HepG2 (cell line): Measurements from ENCODE around the gene NTM. TPM values are rescaled to one million over a fixed set of nuclear protein-coding genes. Genes with fewer than 3 reads are reported as not detected.

Source experiments
- ATAC-seq: fragments of 200-7000 bp; cut with Tn5 transposase; 3 replicates; pipeline ENCODE4 v1.9.1; 2020; ENCODE audit warnings: mild to moderate bottlenecking, moderate library complexity
- BruUV-seq: library from RNA; stranded (reverse); fragments of 400-500 nt; replicated peaks from 2 replicates; lab custom pipeline; 2021; lab: Mats Ljungman, UMichigan
- CTCF ChIA-PET: fragments of 300-600 bp; formaldehyde crosslinking; extraction: SDS; loops from one replicate; lab custom pipeline; 2021; ENCODE audit warnings: low total read pairs, inconsistent platforms, low intra/inter-chr PET ratio; lab: Yijun Ruan, JAX
- POLR2A ChIA-PET: fragments of 350-600 bp; sonication (Branson Sonifier 250); formaldehyde crosslinking; loops from one replicate; lab custom pipeline; 2020; ENCODE audit warnings: antibody characterized with exemption, inconsistent platforms; lab: Yijun Ruan, JAX
- DNase-seq: peaks from one replicate; pipeline ENCODE4 v3.0.0-alpha.2; 2015; ENCODE audit warnings: low spot score
- FAIRE-seq: peaks from 3 replicates; lab custom pipeline; 2011; peaks lifted over from hg19 to GRCh38; lab: Jason Lieb, UNC
- H2AFZ ChIP-seq: one replicate; pipeline ENCODE4 v1.6.1; 2011; ENCODE audit warnings: low read length, inconsistent platforms
- H3K27ac ChIP-seq: fragments of 300-600 bp; 3 replicates; pipeline ENCODE4 v1.8.0; 2011; ENCODE audit warnings: mixed run types, mild to moderate bottlenecking, mixed read lengths, low read length, inconsistent platforms; ENCODE audit not compliant: insufficient read depth; ENCODE audit errors: extremely low read length
- H3K27me3 ChIP-seq, 2 experiments: fragments of 200-600 bp in 1 of 2; 2 replicates in 1 of 2; 3 replicates in 1 of 2; pipeline versions ENCODE4 v1.6.0 to v1.8.0; 2011; ENCODE audit warnings: low read length in 2 of 2, mild to moderate bottlenecking in 2 of 2, moderate library complexity in 2 of 2, inconsistent platforms in 1 of 2; ENCODE audit not compliant: insufficient read depth in 2 of 2, control insufficient read depth in 1 of 2
- H3K36me3 ChIP-seq, 2 experiments: fragments of 200-600 bp in 1 of 2; replicated peaks in 1 of 2; 2 replicates in 1 of 2; 3 replicates in 1 of 2; pipeline versions ENCODE4 v1.5.1 to v1.8.0; 2011; ENCODE audit warnings: low read length in 2 of 2, inconsistent platforms in 1 of 2; ENCODE audit not compliant: insufficient read depth in 2 of 2, control insufficient read depth in 1 of 2
- H3K4me1 ChIP-seq: 2 replicates; pipeline ENCODE4 v1.5.1; 2012; ENCODE audit warnings: low read length, inconsistent platforms; ENCODE audit not compliant: insufficient read depth
- H3K4me2 ChIP-seq: 2 replicates; pipeline ENCODE4 v1.6.0; 2011; ENCODE audit warnings: low read depth, low read length, inconsistent platforms
- H3K4me3 ChIP-seq, 3 experiments: fragments of 200-600 bp in 1 of 3; sonication (generic), shearing (Covaris generic) in 1 of 3; replicated peaks in 1 of 3; 2 replicates each; pipeline ENCODE4 v1.5.1; 2011 to 2016; ENCODE audit warnings: low read length in 3 of 3, inconsistent platforms in 2 of 3, low read depth in 2 of 3, mild to moderate bottlenecking in 2 of 3, control low read depth in 1 of 3, mixed read lengths in 1 of 3; ENCODE audit not compliant: insufficient read depth in 1 of 3
- H3K79me2 ChIP-seq: one replicate; pipeline ENCODE4 v1.6.1; 2011; ENCODE audit warnings: low read length, inconsistent platforms; ENCODE audit not compliant: insufficient read depth
- H3K9ac ChIP-seq: 2 replicates; pipeline ENCODE4 v1.6.0; 2011; ENCODE audit warnings: mild to moderate bottlenecking, low read depth, low read length, inconsistent platforms; ENCODE audit not compliant: insufficient read depth
- H3K9me3 ChIP-seq: 2 replicates; pipeline ENCODE4 v1.5.1; 2012; ENCODE audit warnings: mild to moderate bottlenecking, low read length
- H4K20me1 ChIP-seq: 2 replicates; pipeline ENCODE4 v1.6.0; 2011; ENCODE audit warnings: inconsistent platforms, mild to moderate bottlenecking, low read length, moderate library complexity; ENCODE audit not compliant: insufficient read depth
- HMG20B ChIP-seq: conservative IDR thresholded peaks from 2 replicates; pipeline ENCODE4 v1.6.1; 2016; ENCODE audit warnings: missing genetic modification reagents, missing compliant biosample characterization
- TBX3 ChIP-seq: fragments of 450-650 bp; IDR thresholded peaks from 2 replicates; pipeline ENCODE4 v1.6.1; 2017; ENCODE audit warnings: antibody characterized with exemption, mild to moderate bottlenecking, inconsistent platforms, borderline replicate concordance
- WGBS: methylation state at CpG from one replicate; pipeline ENCODE4 v1.1.6; 2017; ENCODE audit warnings: low lambda C conversion rate; 5-methylcytosine and 5-hydroxymethylcytosine counted together
- in situ Hi-C: cut with HindIII; loops from 2 replicates; pipeline ENCODE4 v1.10.0; 2017; ENCODE audit warnings: low pct_unique_long_range_greater_than_20kb; ENCODE audit not compliant: extremely low pct_ligation_motif_present
- intact Hi-C: fragments of 100-400 bp; cut with micrococcal nuclease; formaldehyde crosslinking; loops from one replicate; pipeline ENCODE4 v1.10.0; 2022; ENCODE audit not compliant: unreplicated experiment
- polyA plus RNA-seq, 8 experiments: library from polyadenylated mRNA; depleted of rRNA in 3 of 8; stranded (reverse) in 7 of 8; unstranded in 1 of 8; fragments of >200 nt; fragmentation: Illumina TruSeq in 4 of 8; extraction: Trizol in 4 of 8; gene quantifications; 2 replicates each; pipeline versions ENCODE4 v1.2.1 to v1.2.3, GENCODE V29; 2011 to 2016; ENCODE audit warnings: low read depth in 4 of 8, missing spikeins in 1 of 8, mixed read lengths in 1 of 8; ENCODE audit not compliant: insufficient read depth in 1 of 8
- total RNA-seq, 5 experiments: library from RNA; depleted of rRNA; stranded (reverse); fragments of >200 nt; fragmentation: Illumina TruSeq; extraction: Trizol; gene quantifications; 2 replicates each; pipeline ENCODE4 v1.2.3, GENCODE V29; 2016; ENCODE audit warnings: low read depth in 1 of 5
- TF ChIP-seq, protein P1 (sequence below): IDR thresholded peaks from 2 replicates; pipeline ENCODE4 v1.6.1; 2012; ENCODE audit warnings: low read depth, low read length, improper control_type of control experiment
- TF ChIP-seq, protein P2 (sequence below): sonication (generic); formaldehyde crosslinking; IDR thresholded peaks from 2 replicates; pipeline ENCODE4 v1.8.1; 2023; ENCODE audit warnings: missing genetic modification reagents, mild to moderate bottlenecking, borderline replicate concordance
- TF ChIP-seq, protein P3 (sequence below): IDR thresholded peaks from 2 replicates; pipeline ENCODE4 v1.6.1; 2016; ENCODE audit warnings: low read depth, missing genetic modification reagents, missing compliant biosample characterization
- TF ChIP-seq, protein P4 (sequence below): sonication (generic); formaldehyde crosslinking; conservative IDR thresholded peaks from 2 replicates; pipeline ENCODE4 v1.5.0; 2020; ENCODE audit warnings: missing genetic modification reagents

Gene NTM
- total and polyA plus RNA-seq, 2 of the 13 experiments (the other 11 are each of a cell fraction or from before 2014, with no cell fraction given) = not detected

DNA sequence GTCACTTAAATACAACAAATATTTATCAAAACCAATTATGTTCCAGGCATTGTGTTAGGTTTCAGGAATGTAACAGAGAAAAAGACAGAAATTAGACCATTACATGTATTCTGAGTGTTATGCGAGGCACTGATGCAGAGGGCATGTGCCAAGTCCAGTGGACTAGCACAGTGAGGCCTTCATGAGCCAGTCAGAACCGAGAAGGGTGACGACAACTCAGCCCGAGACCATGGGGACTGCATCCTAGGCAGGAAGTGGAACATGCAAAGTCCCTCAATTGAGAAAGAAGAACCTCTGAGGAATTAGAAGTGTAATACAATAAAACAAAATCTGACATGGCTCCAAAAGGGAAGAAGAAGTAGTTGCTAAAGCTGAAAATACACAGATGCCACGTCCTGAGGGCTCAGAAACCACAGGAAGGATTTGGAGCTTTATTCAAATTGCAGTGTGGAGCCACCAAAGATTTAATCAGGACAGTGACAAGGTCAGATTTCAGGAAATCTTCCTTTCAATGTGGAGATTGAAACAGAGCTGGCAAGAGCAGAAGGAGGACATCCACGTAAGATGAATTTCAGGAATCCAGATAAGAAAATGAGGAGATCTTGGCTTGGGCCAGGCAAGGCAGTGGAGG lies 529.6 kb downstream of the NTM start:
- H3K4me3 ChIP-seq = no peak overlapping the region
- 3% methylated on average over 6 of the region's 6 CpGs for WGBS
- no peaks in the 10 kb centered on the region for H3K4me1 ChIP-seq
- FAIRE-seq (no peak), ATAC-seq (no peak), DNase-seq (no peak)
- H3K79me2 ChIP-seq = no peaks in the 10 kb centered on the region
- ChIA-PET POLR2A (no interaction called here), CTCF (no interaction called here)
- H2AFZ ChIP-seq = no peak overlapping the region
- no peaks in the 10 kb centered on the region for H4K20me1 ChIP-seq
- in situ Hi-C loops = no loop called here
- H3K4me2 ChIP-seq = no peak overlapping the region
- no peaks in the 10 kb centered on the region for H3K36me3 ChIP-seq
- no peaks in the 10 kb centered on the region for H3K9me3 ChIP-seq
- H3K9ac ChIP-seq = no peak overlapping the region
- BruUV-seq = no TSS peak
- intact Hi-C loops = no loop called here
- no peak overlapping the region for H3K27ac ChIP-seq
- no peaks in the 10 kb centered on the region for H3K27me3 ChIP-seq
- TF ChIP-seq, protein P1, sequence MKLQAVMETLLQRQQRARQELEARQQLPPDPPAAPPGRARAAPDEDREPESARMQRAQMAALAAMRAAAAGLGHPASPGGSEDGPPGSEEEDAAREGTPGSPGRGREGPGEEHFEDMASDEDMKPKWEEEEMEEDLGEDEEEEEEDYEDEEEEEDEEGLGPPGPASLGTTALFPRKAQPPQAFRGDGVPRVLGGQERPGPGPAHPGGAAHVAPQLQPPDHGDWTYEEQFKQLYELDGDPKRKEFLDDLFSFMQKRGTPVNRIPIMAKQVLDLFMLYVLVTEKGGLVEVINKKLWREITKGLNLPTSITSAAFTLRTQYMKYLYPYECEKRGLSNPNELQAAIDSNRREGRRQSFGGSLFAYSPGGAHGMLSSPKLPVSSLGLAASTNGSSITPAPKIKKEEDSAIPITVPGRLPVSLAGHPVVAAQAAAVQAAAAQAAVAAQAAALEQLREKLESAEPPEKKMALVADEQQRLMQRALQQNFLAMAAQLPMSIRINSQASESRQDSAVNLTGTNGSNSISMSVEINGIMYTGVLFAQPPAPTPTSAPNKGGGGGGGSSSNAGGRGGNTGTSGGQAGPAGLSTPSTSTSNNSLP = no peak
- TF ChIP-seq HMG20B (CRISPR knock-in tag) = no peak
- no peak for TF ChIP-seq TBX3
- TF ChIP-seq, protein P2, sequence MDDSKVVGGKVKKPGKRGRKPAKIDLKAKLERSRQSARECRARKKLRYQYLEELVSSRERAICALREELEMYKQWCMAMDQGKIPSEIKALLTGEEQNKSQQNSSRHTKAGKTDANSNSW (CRISPR knock-in tag) = no peak
- TF ChIP-seq, protein P3, sequence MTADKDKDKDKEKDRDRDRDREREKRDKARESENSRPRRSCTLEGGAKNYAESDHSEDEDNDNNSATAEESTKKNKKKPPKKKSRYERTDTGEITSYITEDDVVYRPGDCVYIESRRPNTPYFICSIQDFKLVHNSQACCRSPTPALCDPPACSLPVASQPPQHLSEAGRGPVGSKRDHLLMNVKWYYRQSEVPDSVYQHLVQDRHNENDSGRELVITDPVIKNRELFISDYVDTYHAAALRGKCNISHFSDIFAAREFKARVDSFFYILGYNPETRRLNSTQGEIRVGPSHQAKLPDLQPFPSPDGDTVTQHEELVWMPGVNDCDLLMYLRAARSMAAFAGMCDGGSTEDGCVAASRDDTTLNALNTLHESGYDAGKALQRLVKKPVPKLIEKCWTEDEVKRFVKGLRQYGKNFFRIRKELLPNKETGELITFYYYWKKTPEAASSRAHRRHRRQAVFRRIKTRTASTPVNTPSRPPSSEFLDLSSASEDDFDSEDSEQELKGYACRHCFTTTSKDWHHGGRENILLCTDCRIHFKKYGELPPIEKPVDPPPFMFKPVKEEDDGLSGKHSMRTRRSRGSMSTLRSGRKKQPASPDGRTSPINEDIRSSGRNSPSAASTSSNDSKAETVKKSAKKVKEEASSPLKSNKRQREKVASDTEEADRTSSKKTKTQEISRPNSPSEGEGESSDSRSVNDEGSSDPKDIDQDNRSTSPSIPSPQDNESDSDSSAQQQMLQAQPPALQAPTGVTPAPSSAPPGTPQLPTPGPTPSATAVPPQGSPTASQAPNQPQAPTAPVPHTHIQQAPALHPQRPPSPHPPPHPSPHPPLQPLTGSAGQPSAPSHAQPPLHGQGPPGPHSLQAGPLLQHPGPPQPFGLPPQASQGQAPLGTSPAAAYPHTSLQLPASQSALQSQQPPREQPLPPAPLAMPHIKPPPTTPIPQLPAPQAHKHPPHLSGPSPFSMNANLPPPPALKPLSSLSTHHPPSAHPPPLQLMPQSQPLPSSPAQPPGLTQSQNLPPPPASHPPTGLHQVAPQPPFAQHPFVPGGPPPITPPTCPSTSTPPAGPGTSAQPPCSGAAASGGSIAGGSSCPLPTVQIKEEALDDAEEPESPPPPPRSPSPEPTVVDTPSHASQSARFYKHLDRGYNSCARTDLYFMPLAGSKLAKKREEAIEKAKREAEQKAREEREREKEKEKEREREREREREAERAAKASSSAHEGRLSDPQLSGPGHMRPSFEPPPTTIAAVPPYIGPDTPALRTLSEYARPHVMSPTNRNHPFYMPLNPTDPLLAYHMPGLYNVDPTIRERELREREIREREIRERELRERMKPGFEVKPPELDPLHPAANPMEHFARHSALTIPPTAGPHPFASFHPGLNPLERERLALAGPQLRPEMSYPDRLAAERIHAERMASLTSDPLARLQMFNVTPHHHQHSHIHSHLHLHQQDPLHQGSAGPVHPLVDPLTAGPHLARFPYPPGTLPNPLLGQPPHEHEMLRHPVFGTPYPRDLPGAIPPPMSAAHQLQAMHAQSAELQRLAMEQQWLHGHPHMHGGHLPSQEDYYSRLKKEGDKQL (CRISPR knock-in tag) = no peak
- TF ChIP-seq, protein P4, sequence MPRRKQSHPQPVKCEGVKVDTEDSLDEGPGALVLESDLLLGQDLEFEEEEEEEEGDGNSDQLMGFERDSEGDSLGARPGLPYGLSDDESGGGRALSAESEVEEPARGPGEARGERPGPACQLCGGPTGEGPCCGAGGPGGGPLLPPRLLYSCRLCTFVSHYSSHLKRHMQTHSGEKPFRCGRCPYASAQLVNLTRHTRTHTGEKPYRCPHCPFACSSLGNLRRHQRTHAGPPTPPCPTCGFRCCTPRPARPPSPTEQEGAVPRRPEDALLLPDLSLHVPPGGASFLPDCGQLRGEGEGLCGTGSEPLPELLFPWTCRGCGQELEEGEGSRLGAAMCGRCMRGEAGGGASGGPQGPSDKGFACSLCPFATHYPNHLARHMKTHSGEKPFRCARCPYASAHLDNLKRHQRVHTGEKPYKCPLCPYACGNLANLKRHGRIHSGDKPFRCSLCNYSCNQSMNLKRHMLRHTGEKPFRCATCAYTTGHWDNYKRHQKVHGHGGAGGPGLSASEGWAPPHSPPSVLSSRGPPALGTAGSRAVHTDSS (CRISPR knock-in tag) = no peak
